DMS79 (cell line): ENCODE data around the gene TMEM178B.
"Not testable (repeated sequence)": the region's sequence is repeated elsewhere in the genome, so short reads cannot be mapped to it uniquely, and the experiment has no call there.

ENCODE experiments used
- DNase-seq: peaks from one replicate; lab custom pipeline; 2025; lab: John Stamatoyannopoulos, UW

The TMEM178B gene

DNA sequence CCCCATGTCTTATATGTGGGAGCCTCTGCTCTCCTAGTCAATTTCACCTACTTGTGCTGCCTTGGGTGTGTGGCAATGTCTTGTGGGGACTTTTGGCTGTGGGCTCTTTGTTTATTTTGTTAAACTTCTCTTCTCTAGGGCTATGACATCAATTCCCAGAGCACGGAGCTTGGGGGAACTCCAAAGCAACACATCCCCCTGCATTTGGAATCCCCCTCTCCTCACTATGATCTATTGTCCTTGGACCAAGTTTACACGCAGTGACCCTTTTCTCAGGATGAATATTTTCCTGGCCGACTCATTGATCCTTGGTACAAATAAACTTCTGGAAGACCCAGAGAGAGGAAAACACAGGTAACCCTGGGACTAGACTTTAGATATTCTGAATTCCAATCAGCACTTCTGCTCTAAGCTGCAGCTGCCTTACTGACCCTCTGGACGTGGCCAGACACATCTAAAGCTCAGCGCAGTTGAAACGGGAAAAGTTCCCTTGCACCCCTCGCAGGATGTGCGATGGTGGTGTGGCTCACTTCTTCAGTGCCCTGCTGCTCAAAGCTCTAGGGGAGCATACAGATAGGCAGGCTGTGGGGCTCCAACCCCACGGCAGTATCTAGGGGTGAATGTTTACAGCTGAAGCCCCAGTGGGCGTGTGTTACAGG is 110.8 kb downstream of the TMEM178B start:
- DNase-seq: no peak

DNA sequence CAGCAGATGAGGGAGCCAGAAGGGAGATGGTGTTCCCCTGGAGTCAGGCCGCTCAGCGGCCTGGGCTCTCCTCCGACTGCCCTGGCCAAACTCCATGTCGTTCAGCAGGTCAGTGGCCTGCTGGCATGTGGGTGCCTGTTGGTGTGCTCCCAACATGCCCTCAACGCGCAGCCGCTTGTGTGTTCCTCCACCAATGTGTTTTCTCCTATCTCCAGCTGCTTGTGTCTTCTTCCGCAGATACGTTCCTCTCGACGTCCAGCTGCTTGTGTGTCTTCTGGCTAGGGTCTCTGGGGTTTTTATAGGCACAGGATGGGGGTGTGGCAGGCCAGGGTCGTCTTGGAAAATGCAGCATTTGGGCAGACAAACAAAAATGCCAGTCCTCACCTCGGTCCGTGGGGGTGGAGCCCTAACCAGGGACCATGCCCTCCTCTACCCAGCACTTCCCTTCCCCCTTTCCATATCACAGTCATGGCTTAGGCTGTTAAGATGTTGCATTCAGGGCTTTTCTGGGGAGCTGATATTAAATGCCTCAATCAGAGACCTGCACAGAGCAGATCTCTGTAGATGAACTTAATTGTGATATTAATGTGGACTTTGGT is 111.6 kb downstream of the TMEM178B start:
- DNase-seq: no peak

DNA sequence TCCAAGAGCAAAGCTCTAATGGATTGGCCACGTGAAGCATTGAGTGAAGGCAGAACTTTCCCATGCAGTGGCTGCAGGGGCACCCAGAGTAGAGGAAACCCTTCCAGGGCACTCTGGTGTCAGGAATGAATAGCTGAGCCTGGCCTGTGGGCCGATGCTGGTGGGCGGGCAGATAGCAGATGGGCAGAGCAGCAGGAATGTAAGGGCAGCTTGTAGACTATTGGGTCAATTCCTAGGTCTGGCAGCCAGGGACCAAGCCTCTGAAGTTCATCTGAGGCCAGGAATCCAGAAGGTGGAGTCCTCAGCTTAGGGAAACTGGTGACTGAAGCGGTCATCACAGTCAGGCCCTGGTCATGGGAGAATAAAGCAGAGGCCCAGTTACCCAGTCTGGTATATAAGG is 115.4 kb downstream of the TMEM178B start:
- DNase-seq: no peak

DNA sequence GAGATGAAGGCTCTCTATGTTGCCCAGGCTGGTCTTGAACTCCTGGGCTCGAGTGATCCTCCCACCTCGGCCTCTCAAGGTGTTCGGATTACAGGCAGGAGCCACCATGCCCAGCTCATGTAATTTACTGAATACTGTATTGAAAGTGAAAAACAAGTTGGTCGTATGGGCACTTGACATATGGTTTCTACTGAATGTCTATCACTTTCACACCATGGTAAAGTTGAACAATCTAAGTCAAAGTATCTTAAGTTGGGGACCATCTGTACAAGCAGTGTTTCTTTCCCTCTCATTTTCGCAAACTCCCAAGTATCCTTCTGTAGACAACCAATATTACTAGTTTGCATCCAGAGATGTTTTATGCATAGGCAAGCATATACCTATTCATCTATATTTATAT is 116.6 kb downstream of the TMEM178B start:
- DNase-seq: no peak

DNA sequence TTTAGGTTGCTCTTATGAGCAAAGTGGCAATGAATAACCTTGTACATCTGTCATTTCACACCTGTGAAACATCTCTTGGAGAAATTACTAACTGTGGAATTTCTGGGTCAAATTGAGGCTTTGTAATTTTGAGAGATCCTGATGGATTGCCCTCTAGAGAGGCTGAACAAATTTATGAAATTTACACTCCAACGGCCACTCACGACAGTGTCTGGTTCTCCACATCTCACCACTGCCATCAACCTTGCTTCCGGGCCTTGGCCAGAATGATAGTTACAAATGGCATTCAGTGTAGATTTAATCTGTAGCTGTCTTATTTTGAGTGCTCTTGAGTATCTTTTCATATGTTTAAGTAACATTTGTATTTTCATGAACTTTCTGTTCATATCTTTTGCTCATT is 117.4 kb downstream of the TMEM178B start:
- DNase-seq: no peak

DNA sequence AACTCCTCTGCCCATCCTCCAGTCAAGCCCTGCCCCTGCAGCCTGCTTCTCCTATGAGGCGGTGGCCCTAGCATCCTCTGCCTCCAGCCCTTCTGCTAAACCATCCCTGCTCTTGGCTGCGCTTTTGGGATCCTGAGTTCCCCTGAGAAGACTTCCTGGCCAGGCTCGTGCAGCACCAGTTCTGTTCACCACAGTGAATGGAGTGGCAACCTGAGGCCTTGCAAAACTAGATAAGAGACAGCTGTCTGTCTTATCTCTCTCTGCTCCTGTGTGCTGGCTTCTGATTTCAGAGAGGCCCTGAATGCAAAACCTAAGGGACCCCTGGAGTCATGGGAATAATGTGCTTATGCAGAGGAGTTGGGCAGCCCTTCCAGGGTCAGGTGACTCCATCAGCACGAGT is 119.2 kb downstream of the TMEM178B start:
- no peak for DNase-seq

DNA sequence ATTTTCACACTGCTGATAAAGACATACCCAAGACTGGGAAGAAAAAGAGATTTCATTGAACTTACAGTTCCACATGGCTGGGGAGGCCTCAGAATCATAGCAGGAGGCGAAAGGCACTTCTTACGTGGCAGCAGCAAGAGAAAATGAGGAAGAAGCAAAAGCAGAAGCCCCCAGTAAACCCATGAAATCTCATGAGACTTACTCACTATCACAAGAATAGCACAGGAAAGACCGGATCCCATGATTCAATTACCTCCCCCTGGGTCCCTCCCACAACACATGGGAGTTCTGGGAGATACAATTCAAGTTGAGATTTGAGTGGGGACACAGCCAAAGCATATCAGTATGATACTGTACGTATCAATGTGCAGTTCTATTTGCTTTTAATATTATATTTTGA is 121.9 kb downstream of the TMEM178B start:
- not testable (repeated sequence) for DNase-seq

DNA sequence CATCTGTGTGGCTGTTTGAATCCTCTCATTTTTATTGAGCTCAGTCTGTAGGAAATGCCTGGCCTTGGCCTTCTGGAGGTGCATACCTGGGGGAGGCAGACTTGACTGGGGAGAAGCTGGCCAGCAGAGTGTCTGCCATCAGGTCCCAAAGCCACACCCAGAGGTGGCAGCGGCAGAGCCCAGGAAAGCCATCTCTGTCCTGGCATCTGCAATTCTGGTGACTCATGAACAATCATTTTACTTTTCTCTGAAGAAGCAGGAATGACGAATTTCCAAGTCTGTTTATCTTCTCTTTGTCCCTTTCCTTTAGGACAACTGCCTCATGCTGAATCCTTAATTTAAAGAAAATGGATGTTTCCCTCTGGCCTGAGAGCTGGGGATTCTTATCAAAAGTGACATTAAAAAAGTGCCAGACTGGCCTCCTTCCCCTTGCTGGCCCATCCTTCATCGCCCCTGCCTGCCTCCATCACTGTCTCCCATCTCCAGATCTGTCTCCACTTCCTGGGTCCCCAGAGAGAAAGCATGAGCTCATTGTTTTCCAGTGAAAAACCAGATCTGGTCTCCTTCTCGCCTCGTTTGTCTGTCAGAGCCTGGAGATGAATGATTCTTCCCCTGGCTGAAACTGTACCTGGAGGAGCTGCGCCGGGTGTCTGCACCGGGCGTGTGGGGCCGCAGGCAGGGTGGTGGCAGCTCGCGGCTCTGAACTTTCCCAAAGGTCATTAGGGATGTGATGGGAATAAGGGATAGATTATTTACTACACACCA is 124.5 kb downstream of the TMEM178B start:
- no peak for DNase-seq

DNA sequence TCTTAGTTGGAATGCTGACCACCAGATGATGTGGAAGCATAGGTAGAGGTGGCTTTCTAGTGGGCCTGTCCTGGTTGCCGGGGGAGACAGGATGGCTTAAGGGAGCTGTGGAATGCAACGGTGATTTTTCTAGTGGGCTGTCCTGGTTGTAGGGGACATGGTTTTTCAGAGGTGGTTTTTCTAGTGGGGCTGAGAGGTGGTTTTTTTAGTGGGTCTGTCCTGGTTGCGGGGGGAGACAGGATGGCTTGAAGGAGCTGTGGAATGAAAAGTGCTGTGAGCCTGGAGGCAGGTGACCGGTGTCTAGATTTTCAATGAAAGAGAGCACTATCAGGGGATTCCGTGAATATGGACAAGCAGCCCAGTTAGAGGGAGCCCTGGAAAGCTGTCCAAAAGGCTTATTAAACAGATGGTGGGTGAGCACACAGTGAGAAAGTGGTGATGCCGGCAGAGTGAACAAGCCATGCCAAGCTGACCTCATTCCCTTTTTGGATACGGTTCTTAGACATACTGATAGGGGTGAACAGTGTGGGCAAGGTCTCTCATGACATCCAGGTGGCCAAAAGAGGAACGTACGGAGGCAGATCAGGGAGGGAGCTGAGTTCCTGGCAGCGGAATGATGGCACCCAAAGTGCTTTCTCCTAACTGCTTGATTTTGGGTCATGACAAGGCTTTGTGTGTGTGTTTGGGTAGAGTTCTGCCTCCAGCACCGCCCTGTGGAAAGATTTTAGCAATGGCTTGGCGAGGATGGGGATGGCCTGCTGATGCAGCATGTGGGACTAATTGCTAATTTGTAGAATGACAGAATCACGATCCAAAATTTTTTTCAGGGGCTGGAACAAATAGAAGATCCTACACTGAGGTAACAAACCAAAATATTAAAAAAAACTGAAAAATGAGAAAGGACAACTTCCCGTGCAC is 126.6 kb downstream of the TMEM178B start:
- no peak for DNase-seq

DNA sequence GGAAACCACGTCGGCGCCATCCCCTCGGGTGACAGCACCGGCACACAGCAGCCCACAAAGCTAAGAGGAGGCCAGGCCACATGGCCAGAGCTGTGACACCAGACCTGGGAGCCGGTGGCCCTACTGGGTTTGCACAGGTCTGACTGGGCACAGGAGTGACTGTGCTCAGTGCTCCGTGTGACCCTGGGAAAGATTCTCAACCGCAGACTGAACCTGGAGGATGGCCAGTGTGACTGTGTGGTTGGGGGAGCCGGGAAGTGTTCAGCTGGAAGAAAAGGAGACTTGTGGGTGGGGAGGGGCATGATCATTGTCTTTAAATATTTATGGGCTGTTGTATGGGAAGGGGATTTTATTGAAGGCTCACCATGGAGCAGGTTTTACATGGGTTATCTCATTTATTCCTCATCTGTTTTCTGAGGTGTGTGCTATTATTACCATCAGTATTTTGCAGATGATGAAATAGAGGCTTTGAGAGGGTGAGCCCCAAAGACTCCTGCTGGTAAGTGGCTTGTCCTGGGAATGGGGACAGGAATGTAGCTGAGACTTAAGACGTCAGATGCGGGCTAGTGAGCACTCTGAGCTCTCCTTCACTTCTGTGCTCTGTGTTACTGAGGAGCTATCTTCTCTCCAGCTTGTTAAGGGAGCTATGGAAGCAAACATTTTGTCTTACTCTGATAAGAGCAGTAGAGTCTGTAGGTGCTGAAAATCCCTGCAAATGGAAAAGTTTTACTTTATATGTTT is 127.5 kb downstream of the TMEM178B start:
- DNase-seq: no peak

DNA sequence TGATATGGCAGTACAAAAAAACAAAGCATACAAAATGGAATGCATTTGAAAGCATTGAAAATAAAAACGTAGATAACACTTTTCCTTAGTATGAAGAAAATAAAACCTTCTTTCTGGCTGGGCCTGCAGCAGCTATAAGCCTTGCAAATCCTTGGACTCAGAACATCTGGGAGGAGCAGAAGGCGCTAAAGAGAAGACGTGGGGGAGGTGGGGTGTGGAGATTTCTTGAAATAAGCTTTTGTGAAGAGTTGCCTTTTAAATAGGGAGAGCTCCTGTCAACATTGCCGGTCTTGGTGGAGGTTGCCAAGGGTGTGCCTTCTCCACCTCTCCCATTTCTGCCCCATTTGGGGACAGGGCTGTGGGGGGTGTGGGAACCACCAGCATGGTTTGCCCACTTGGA is 128.7 kb downstream of the TMEM178B start:
- DNase-seq: no peak

DNA sequence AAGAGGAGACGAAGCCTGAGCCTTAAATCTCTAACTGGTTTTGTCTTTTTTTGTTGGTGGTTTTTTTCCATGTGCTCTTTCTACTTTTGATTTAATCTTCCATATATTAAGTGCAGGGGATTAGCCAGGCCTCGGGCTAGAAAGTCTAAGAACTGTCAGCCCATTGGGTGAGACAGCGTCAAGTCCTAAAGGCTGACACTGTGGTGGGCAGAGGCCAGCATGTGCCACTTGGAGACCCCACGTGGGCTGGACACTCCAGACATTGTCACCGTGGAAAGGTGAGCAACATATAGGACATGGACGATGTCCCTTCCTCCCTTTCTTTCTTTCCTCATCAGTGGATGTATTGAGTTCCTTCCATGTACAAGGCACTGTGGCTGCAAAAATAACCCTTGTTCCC is 129.3 kb downstream of the TMEM178B start:
- DNase-seq: no peak

DNA sequence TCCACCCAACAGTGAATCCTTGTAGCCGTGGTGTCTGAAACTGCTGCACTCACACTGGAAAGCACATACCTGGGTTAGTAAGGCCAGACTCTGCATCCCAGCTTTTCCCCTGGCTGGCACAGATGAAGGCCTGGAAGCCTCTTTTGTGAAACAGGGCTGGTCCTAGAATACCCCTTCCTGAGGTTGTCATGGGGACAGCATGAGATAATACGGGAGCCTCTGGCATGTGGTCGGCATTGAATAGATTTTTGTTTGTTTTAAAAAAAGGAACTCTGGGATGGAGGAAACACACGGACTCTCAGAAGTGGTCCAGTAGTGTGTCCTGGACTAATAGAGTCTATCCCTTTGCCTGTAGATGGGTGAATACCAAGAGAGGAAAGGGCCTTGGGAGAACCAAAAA is 129.7 kb downstream of the TMEM178B start:
- no peak for DNase-seq

DNA sequence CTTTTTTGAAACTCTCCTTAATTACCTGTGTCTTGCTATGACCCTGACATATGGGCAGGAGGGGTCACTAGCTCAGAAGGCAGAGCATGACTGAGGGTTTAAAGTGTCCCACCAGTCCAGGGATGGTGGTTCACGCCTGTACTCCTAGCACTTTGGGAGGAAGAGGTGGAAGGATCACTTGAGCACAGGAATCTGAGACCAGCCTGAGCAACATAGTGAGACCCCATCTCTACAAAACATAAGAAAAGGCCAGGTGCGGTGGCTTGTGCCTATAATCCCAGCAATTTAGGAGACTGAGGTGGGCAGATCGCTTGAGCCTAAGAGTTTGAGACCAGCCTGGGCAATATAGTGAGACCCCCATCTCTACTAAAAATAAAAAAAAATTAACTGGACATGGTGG is 133.8 kb downstream of the TMEM178B start:
- no peak for DNase-seq

DNA sequence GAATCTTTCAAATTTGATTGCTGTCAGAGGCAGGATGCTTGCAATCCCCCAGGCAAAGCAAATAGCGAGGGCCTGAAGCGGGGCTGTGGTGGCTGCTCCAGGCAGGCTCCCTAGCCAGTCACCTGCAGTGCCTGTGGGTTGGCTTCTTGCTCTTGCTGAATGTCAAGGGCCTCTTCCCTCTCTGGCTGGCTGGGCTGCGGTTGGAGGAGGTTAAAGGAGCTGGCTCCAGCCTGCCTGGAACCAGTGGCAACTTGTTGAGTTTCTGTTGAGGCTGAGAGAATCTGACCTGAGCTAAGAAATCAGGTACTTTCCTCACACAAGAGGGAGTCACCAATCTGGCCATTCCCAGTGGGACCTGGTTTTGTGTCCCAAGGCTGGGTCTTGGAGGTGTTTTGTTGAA is 134.7 kb downstream of the TMEM178B start:
- peak; percentile 98 for DNase-seq

DNA sequence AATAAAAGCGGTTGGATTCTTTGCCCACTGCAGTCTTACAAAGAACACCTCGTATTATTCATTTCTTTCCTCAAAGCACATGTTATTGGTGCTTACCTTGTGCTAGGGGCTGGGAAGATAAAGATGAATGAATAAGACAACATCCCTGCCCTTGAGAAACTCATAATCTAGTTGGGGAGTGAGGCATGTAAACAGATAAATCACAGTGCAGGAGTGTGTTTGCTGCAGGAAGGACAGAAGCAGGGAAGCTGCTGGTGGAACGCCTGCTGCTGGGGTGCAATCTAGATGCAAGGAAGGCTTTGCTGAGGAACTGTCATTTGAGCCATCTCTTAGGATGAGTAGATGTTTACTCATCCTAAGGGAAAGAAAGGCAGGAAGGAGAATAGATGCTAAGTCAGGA is 135.6 kb downstream of the TMEM178B start:
- no peak for DNase-seq

DNA sequence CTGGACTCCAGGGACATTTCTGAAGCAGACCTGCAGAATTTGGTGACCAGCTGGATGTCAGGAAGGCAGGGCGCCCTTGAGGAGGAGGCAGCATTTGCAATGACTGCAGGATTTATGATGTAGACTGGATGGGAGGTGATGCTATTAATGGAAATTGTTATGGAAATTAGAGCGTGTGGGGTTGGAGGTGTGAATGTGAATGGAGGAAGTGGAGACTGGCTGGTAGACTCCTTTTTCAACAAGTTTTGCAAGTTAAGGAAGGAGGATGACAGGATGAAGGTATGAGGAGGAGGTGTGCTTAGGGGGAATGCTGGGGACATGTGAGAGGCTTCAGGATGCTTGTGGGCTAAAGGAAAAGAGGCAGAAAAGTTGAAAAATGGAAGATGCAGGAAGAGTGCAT is 137.0 kb downstream of the TMEM178B start:
- DNase-seq: no peak

DNA sequence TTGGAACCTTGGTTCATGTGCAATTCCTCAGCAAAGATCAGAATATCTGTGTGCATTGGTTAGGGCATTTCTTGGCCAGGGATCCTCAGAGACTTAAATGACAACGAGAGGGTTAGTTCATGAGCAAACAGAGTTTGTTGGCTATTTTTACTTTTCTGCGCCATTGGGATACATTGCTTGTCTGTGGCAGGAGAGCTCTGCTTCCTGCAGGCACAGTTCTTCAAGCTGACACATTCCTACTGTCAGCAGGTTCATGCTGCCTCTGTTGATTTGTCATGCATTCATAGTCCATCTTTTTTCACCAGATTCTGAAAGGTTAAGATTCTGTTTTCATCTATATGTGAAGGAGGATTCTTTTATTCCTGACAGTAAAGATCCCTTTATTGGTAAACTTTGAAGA is 139.4 kb downstream of the TMEM178B start:
- DNase-seq: no peak

DNA sequence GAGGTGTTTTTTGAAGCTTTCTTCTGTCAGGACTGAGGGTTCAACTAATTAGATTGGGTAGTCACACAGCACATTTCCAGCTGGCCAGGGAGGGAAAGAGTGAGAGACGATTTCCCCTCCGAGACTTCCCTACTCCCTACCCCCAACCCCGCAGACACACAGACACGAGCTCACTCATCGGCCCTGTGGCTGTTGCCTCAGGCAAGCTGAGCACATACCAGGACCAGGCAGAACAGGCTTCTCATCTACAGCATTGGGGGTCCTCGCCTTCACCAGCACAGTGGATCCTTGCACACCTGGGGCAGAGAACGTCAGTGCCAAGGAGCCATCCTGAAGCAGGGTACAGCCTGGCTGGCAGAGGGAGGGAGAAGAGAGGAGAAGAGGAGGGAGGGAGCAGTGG is 144.1 kb downstream of the TMEM178B start:
- DNase-seq: no peak

DNA sequence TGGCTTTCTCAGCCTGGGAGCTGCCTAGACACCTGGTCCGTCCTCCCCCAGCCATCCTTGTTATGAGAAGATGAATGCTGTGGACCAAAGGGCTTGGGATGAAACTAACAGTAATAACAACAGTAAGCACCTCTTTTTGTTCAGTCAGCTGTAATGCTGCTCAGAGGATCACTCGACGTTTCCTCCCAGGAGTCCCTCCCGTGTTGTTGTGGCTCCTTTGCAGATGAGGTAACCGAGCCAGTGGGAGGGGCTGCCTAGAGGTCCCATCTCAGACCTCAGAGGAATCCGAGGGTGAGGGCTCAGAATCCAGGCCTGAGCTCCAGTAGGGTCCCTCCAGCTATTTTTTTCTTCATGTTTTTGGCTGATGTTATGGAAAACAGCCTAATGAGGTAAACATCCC is 145.1 kb downstream of the TMEM178B start:
- DNase-seq: no peak

DNA sequence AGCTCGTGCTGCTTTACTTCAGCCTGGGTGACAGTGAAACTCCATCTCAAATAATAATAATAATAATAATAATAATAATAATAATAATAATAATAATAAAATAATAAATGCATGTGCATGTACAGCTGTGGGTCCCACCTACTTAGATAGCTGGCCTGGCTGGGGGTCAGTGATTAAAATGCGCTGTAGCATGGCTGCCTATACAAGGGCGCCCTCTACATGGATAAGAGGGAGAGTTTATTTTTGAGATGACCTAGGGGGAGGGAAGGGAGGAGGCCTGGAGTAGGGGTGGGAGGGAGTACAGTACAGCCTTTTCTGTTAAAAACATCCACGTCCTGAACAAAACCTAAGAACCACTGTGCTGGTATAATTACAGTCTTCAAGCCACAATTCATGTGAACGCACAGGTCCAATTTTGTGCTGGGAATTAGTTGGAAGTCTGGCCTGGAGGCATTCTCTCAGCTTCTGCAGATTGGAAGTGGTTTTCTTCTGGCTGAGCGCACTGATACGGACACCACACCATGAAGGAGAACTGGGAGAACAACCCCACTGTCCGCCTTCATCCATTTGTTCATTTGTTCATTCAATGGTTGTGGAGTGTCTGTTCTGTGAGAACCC is 146.5 kb downstream of the TMEM178B start:
- no peak for DNase-seq
